IPS DF 19.7 (cell line): ENCODE measurements around the gene KCNQ2.
A peak's percentile ranks its signal among the peaks of the same experiment; 100 is the strongest.

Source experiments
- DNase-seq: peaks from one replicate; pipeline ENCODE4 v3.0.0-alpha.2; 2013; ENCODE audit warnings: low read depth, low spot score

KCNQ2 gene

GRCh38 chr20:63417097-63417737, 55.2 kb downstream of the KCNQ2 start:
- no peak for DNase-seq

GRCh38 chr20:63416631-63417030, 55.8 kb downstream of the KCNQ2 start:
- no peak for DNase-seq

- no peak for DNase-seq
These were observed 56.6 kb downstream of the KCNQ2 start for GRCh38 chr20:63415647-63416391.

GRCh38 chr20:63414720-63415430, 57.6 kb downstream of the KCNQ2 start:
- DNase-seq = no peak

- no peak for DNase-seq
These were observed 58.3 kb downstream of the KCNQ2 start for GRCh38 chr20:63413963-63414684.

DNA sequence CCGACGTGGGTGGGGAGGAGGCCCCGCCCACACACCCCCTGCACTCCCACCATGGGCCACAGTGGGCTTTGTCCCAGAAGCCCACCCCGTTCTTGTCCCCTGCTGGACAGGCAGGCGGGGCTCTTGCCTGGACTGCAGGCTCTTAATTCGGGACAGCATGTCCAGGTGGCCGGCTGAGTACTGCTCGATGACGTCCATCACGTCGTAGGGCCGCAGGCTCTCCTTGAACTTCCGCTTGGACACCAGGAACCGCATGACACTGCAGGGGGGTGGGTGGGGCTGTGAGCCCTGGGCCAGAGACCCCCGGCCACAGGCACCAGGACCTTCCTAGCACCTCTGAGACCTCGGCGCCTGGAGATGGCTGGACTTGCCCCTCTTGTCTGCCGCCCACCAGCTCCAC, 59.1 kb downstream of the KCNQ2 start:
- no peak for DNase-seq

GRCh38 chr20:63412889-63413288, 59.6 kb downstream of the KCNQ2 start:
- no peak for DNase-seq

- no peak for DNase-seq
These were observed 60.4 kb downstream of the KCNQ2 start for GRCh38 chr20:63411898-63412631.

GRCh38 chr20:63411151-63411897, 61.1 kb downstream of the KCNQ2 start:
- no peak for DNase-seq

- DNase-seq = no peak
These were observed 62.5 kb downstream of the KCNQ2 start for GRCh38 chr20:63409834-63410435.

DNA sequence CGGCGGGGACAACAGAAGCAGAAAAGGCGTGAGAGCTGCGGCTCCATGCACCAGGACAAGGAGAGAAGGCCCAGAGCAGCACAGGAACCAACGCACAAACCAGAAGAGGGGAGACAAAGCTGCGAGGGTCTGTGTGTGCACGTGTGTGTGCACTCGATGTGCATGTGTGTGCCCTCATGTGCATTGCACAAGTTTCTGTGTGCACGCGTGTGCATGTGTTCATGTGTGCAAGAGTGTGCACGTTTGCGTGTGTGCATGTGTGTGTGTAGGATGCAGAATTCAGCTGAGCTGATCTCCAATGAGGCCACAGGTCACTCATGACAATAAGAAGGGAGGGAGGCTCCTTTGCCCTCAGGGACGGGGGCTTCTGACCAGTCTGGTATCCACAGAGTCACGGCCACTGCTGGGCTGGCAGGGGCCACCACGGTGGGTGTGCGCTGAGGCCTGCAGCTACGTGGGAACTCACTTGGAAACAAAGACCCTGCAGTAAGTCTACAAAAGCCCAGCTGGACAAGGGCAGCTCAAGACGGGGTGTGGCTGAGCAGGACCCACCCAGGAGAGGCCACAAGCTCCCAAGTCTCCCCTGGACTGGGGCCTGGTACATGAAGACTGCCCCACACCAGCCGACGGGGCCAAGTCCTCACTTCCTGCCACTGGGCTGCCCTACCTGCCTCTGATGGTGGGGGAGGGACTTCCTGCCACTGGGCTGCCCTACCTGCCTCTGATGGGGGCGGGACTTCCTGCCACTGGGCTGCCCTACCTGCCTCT, 63.2 kb downstream of the KCNQ2 start:
- DNase-seq = peak; percentile 48

DNA sequence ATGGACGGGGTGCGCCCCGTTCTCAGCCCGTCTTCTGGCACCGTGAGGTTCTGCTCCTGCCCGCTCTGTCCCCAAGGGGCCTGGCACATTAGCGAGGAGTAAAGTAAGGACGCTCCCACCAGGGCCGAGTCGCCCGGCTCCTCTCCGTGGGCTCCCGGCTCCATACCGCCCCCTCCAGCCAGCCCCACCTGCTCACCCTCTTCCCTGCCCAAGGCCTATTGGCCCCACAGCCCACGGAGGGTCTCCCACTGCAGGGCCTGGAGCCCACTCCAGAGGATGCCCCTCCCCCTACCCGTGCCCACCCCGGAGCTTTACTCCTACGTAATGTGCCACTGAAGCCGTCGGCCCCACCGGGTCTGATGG, 63.8 kb downstream of the KCNQ2 start:
- DNase-seq = no peak

GRCh38 chr20:63407928-63408683, 64.3 kb downstream of the KCNQ2 start:
- DNase-seq = no peak

- DNase-seq = no peak
These were observed 65.7 kb downstream of the KCNQ2 start for GRCh38 chr20:63406617-63407245.

DNA sequence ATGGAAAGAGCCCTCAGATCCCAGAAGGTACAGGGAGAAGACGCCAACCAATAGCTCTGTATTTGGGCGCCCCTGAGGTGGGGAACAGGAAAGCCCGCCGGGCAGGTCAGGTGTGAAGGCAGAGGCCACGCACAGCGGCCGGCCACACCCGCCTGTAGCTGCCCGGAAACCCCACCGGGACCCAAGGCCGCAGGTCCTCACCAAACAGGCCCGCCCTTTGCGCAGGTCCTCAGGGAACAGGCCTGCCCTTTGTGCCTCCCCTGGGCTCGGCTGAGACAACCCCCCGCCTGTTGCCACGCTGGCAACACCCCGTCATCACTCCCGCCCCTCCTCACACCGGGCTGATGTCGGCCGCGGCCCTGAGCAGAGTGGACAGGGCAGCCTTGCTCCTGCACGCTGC, 66.4 kb downstream of the KCNQ2 start:
- no peak for DNase-seq

- DNase-seq = no peak
These were observed 67.2 kb downstream of the KCNQ2 start for GRCh38 chr20:63405102-63405730.

DNA sequence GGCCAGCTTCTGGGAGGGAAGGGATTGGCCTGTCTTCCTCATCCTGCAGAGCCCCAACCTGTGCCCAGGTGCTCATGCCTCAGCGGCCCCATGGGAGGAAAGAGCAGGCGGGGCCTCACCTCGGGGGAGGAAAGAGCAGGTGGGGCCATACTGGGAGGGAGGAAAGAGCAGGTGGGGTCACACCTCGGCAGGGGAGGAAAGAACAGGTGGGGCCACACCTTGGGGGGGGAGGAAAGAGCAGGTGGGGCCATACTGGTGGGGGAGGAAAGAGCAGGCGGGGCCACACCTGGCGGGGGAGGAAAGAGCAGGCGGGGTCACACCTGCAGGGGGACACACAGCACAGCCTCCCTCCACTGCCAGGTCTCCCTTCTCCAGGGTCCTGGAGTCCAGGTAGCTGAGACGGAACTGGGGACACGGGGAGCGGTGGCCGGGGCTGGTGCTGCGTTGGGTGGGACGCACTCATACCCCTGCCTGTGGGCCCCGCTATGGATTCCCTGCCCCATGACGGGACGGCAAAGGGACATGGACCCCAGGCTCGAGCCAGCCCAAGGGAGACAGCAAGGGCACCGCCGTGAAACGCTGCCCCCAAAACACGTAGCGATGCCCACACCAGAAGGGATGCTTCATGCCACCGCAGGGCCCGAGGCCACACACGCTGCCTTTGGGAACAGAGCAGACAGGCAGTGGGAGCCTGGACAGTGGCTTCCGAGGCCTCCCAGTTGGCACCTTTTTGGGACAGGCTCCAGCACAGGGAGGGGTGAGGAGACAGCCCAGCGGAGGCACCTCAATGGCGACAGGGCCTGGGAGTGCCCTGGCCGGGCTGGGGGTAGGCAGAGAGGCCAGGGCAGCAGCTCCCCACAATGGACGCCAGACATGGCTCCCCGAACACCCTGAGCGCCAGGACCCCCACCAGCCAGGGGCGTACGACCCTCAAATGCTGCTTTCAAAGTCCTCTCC, 68.0 kb downstream of the KCNQ2 start:
- DNase-seq = no peak
